HG02981 (cell line): Measurements from ENCODE around the gene YDJC.
"Not testable (repeated sequence)": the region's sequence is repeated elsewhere in the genome, so short reads cannot be mapped to it uniquely, and the experiment has no call there.

ENCODE experiments used
- ATAC-seq: cut with Tn5 transposase; IDR thresholded peaks from one replicate; pipeline ENCODE4 v1.9.1; 2021; ENCODE audit warnings: mild to moderate bottlenecking, moderate library complexity; ENCODE audit not compliant: unreplicated experiment

YDJC gene

DNA sequence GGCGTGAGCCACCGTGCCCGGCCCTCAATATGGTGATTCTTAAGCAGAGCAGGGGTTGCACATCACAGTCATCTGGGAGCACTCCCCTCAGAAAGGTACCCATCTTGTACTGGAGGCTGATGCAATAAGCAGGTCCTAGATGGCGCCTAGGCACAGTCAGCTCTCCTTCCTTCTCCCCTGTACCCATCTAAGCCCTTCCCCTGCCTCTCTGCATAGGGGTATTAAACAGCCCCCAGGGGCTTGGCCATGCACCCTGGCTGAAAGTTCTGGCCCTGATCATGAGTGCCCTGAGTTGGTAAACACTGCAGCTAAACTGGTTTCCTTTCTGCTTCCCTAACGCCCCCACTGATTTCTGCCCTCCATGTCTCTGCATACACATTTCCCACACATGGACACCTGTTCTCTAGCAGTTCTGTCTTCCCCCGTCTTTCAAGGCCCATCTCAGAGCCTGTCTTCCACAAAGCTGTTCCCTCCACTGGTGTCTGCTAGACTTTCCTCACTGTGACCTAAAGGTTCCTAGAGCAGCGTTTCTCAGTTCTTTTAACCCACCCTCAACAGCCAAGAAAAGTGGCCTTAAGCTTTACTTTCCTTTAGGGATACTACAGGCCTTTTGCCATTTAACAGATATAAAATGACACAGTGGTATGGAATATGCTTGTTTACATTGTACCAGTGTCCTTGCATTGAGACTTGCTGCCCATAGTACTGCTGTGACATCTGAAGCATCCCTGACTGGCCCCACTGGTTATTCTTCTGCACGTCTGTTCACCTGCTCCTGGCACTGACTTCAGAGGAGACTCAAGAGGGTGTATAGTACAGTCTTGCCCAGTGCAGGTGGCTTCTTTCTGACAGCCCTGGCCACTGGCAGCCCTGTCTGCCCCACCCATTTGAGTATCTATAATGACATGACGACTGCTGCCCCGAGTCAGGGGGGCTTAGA, 46.8 kb downstream of the YDJC start:
- ATAC-seq: no peak

DNA sequence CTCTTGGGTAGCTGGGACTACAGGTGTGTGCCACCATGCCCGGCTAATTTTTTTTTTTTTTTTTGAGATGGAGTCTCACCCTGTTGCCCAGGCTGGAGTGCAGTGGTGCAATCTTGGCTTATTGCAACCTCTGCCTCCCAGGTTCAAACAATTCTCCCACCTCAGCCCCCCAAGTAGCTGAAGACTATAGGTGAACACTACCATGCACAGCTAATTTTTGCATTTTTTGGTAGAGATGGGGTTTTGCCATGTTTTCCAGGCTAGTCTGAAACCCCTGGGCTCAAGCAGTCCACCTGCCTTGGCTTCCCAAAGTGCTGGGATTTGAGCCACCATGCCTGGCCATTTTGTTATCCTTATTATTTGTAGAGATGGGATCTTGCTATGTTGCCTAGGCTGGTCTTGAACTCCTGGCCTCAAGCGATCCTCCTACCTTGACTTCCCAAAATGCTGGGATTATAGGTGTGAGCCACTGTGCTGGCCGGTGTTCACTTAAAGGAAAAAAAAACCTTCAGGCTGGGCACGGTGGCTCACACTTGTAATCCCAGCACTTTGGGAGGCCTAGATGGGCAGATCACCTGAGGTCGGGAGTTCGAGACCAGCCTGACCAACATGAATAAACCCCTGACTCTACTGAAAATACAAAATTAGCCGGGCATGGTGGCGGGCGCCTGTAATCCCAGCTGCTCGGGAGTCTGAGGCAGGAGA, 48.7 kb downstream of the YDJC start:
- ATAC-seq: not testable (repeated sequence)

DNA sequence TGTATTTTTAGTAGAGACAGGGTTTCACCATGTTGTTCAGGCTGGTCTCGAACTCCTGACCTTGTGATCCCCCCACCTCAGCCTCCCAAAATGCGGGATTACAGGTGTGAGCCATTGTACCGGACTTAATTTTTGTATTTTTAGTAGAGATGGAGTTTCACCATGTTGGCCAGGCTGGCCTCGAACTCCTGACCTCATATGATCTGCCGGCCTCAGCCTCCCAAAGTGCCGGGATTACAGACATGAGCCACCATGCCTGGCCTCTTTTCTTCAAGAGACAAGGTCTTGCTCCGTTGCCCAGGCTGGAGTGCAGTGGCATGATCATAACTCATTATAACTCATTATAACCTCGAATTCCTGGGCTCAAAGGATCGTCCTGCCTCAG, 49.2 kb downstream of the YDJC start:
- not testable (repeated sequence) for ATAC-seq

DNA sequence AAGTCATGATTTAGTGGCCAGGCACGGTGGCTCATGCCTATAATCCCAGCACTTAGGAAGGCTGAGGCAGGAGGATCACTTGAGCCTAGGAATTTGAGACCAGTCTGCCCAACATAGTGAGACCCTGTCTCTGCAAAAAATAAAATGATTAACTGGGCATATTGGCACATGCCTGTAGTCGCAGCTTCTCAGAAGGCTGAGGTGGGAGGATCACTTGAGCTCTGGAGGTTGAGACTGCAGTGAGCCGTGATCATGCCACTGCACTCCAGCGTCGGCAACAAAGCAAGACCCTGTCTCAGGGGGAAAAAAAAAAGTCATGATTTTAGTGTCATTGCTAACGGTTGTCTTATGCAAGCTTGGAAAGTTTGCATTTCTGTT, 50.4 kb downstream of the YDJC start:
- ATAC-seq: no peak
